HG03060 (cell line): ENCODE results near the gene FANCC.

ENCODE experiments used
- ATAC-seq: cut with Tn5 transposase; IDR thresholded peaks from one replicate; pipeline ENCODE4 v1.9.1; 2021; ENCODE audit warnings: low read depth, moderate number of reproducible peaks; ENCODE audit not compliant: unreplicated experiment

The FANCC gene

GRCh38 chr9:95057101-95057500 is 260.4 kb downstream of the FANCC start:
- no peak for ATAC-seq

- ATAC-seq, result no peak
Measured at GRCh38 chr9:95055851-95056551, 261.5 kb downstream of the FANCC start.

- ATAC-seq, result no peak
Measured at GRCh38 chr9:95055334-95055850, 262.1 kb downstream of the FANCC start.

GRCh38 chr9:95053611-95054570 is 263.6 kb downstream of the FANCC start:
- no peak for ATAC-seq

- no peak for ATAC-seq
Measured at GRCh38 chr9:95049761-95050160, 267.7 kb downstream of the FANCC start.
